ENCODE data around the gene SCUBE1. TPM values are rescaled to one million over a fixed set of nuclear protein-coding genes. Genes with fewer than 3 reads are reported as not detected.

SCUBE1 gene
- total and polyA plus RNA-seq, 2 of the 8 experiments (the other 6 are each of a cell fraction or from before 2014, with no cell fraction given) = 2.3 to 4.9 TPM

- TF ChIP-seq SAP30 (IDR thresholded peaks at IDR 0.05; ENCODE audit: insufficient read depth, insufficient replicate concordance, low read length) (no peak), CHD1 (IDR thresholded peaks at IDR 0.05; ENCODE audit: low read depth, low read length) (no peak), BCL11A (IDR thresholded peaks at IDR 0.05; ENCODE audit: low read depth in 2 of 2, low read length in 2 of 2) (no peak), BACH1 (IDR thresholded peaks at IDR 0.05; ENCODE audit: low read length) (no peak)
Measured at GRCh38 chr22:43241138-43241597, 102.0 kb downstream of the SCUBE1 start (continued).
